Activated naive CD8-positive, alpha-beta T cell treated with anti-CD3 and anti-CD28 coated beads for 36 hours (primary cell): ENCODE results near the gene ARPIN. TPM values are rescaled to one million over a fixed set of nuclear protein-coding genes. Genes with fewer than 3 reads are reported as not detected.
"Not testable (repeated sequence)": the region's sequence is repeated elsewhere in the genome, so short reads cannot be mapped to it uniquely, and the experiment has no call there.

Experiments
- DNase-seq: peaks from one replicate; pipeline ENCODE4 v3.0.0; 2021
- H3K27ac Mint-ChIP-seq: one replicate; pipeline ENCODE4 v1.8.0; 2022; ENCODE audit warnings: mild to moderate bottlenecking, moderate library complexity, mixed read lengths
- H3K27me3 Mint-ChIP-seq: one replicate; pipeline ENCODE4 v1.8.0; 2022; ENCODE audit warnings: mild to moderate bottlenecking, mixed read lengths
- H3K36me3 Mint-ChIP-seq: one replicate; pipeline ENCODE4 v1.8.0; 2021; ENCODE audit warnings: mild to moderate bottlenecking, mixed read lengths
- H3K4me1 Mint-ChIP-seq: one replicate; pipeline ENCODE4 v1.8.0; 2021; ENCODE audit warnings: mixed read lengths
- H3K4me3 Mint-ChIP-seq: one replicate; pipeline ENCODE4 v1.8.0; 2022; ENCODE audit warnings: mild to moderate bottlenecking, moderate library complexity, mixed read lengths
- H3K9me3 Mint-ChIP-seq: one replicate; pipeline ENCODE4 v1.8.0; 2022; ENCODE audit warnings: mixed read lengths
- total RNA-seq, 2 experiments: library from RNA; stranded (reverse); gene quantifications; one replicate each; pipeline ENCODE4 v1.2.3, GENCODE V29; 2021

ARPIN gene
- total RNA-seq, 2 experiments from 2014 or later, result not detected

DNA sequence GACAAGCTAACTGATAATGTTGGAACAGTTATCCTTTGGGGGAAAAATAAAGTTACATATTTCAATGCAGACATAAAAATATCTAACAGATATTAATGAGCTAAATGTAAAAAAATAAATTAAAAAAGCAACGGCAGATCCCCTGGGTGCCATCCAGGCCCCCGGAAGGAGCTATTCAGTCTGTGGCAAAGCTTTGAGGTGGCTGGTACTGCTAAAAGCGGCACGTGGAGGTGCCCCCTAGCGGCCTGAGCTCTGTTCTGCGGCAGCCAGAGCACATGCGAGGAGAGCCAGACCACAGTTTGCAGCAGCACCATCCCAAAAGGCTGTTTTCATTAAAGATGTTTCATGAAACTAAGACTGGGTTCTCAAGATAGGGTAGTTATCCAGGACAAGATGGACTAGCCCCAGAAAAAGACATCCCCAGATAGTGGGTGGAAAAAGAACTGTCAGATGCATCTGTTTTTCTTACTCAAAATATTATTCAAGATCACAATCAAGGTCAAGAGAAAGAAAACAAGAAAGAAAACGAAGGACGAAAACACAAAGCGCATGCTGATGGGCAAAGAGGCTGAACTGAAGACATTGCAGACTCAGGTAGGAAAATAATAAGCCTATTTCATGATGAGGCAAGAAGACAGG, 37.7 kb downstream of the ARPIN start:
- Mint-ChIP-seq H3K36me3 (peaks cover 11% of the 10 kb centered on the region), H3K27ac (peak overlapping the region; percentile 0)

DNA sequence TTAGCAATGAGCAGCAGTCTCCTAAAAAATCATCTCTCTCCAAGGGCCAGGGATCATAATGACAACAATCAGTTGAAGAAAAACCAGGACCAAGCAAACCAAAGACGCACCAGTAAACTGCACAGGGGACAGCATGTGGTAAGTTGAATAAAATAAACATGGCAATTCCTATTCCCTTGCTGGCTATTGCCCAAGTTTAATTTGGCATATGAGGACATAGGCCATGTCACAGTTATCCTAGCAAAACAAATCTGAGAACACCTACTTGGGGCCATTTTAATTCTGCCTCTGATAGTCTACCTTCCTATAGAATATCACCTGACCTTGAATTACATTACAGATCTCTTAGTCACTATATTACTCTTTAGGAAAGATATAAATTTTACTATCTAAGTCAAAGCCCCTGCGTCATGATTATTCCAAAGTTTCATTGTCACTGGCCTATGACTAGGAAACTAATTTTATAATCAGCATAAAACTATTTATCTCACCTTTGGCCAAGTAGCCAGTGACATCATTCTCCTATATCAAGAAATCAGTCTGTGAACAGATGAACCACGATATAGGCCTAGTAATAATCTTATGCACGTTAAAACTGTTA, 42.0 kb downstream of the ARPIN start:
- Mint-ChIP-seq H3K4me3 (no peak overlapping the region), H3K36me3 (peaks cover 10% of the 10 kb centered on the region), H3K9me3 (no peaks in the 10 kb centered on the region), H3K27ac (no peak overlapping the region), H3K4me1 (peaks cover 6% of the 10 kb centered on the region), H3K27me3 (no peaks in the 10 kb centered on the region)
- DNase-seq, result no peak

More for the DNA sequence above, 37.7 kb downstream of the ARPIN start:
- H3K9me3 Mint-ChIP-seq, result no peaks in the 10 kb centered on the region
- no peak overlapping the region for H3K4me3 Mint-ChIP-seq
- peak; percentile 81 for DNase-seq
- H3K4me1 Mint-ChIP-seq, result peaks cover 6% of the 10 kb centered on the region
- no peaks in the 10 kb centered on the region for H3K27me3 Mint-ChIP-seq

DNA sequence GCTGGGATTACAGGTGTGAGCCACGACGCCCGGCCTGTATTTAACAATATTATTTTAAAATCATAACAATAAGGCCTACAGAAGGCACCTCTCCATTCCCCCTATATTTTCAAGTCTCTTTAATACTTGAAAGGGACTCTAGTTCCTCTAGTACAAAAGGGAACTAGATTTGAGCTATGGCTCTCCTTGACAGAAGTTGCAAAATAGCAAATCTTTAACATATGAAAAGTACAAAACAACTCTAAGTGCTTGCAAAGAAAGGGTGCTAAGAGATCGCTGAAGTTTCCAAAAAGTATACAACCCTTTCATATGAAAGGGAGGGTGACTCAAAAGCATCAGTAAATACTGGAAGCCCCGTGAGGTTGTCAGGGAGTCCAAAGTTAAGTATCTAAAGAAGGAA, 42.7 kb downstream of the ARPIN start:
- DNase-seq, result no peak
- peaks cover 7% of the 10 kb centered on the region for H3K36me3 Mint-ChIP-seq
- no peaks in the 10 kb centered on the region for H3K27me3 Mint-ChIP-seq
- H3K27ac Mint-ChIP-seq, result no peak overlapping the region
- H3K4me3 Mint-ChIP-seq, result no peak overlapping the region
- peaks cover under 1% of the 10 kb centered on the region for H3K4me1 Mint-ChIP-seq
- H3K9me3 Mint-ChIP-seq, result no peaks in the 10 kb centered on the region

DNA sequence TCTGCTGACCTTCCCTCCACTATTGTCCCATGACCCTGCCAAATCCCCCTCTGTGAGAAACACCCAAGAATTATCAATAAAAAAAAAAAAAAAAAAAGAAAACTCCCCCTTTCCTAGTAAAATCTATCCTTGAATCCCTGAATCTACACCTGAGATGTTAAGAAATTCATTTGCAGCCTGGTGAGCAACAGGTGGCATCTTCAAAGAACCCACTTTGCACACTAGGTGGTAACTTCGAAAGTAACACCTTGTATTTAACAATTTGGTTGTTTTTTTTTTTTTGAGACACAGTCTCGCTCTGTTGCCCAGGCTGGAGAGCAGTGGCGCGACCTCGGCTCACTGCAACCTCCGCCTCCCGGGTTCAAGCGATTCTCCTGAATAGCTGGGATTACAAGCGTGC, 43.3 kb downstream of the ARPIN start:
- not testable (repeated sequence) for DNase-seq

DNA sequence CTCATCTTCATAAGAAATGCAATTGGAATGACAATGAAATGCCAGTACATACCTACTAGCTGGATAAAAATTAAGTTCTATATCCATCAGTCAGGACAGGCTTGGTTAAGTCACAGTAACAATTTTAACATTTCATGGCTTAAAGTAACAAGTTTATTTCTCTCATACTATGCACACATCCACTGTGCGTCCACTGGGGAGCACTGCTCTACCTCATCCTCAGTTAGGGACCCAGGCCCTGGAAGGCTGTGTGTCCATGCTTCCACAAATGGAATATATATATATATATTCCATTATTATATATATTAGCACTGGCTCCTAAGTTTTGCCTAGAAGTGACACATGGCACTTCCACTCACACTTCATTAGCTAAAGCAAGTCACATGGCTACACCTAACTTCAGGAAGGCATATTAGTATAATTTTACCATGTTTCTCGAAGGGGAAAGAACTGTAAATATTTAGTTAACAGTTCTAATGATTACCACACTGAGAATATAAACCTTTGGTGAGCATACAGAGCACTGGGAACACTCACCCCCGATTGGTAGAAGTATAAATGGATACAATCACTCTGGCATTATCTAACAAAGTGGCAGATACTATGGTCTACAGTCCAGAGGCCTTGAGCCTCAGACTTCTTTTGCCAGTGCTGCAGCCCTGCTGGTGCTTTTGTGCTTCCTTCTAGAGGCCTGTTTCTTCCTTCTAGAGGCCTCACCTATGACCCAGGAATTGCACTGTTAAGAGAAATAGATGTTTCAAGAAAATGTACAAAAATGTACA, 47.6 kb downstream of the ARPIN start:
- Mint-ChIP-seq H3K27ac (no peak overlapping the region), H3K9me3 (no peaks in the 10 kb centered on the region), H3K4me3 (no peak overlapping the region), H3K27me3 (no peaks in the 10 kb centered on the region), H3K36me3 (peaks cover 7% of the 10 kb centered on the region), H3K4me1 (peaks cover 7% of the 10 kb centered on the region)
- DNase-seq, result no peak

More for the DNA sequence above, 43.3 kb downstream of the ARPIN start:
- H3K27ac Mint-ChIP-seq, H3K36me3 Mint-ChIP-seq, H3K4me1 Mint-ChIP-seq, H3K9me3 Mint-ChIP-seq, H3K4me3 Mint-ChIP-seq, H3K27me3 Mint-ChIP-seq: not testable (repeated sequence)

DNA sequence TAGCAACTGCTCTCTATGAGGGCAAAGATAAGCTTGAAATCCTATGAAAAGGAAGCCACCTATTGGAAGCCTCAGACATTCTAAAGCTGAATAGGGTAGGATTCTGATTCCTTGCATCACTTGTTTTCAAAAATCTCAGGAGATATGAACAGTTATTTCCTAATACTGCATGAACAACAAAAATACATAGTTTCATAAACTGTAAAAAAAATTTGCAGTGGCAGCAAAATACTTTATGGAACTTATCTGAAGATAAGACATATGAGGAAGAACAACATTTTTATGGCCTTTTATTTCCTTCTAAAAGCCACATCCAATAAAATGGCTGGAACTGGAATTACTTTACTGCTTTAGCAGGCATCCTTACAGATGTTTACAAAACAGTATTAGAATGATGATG, 48.8 kb downstream of the ARPIN start:
- no peak overlapping the region for H3K27ac Mint-ChIP-seq
- H3K36me3 Mint-ChIP-seq, result peaks cover 10% of the 10 kb centered on the region

DNA sequence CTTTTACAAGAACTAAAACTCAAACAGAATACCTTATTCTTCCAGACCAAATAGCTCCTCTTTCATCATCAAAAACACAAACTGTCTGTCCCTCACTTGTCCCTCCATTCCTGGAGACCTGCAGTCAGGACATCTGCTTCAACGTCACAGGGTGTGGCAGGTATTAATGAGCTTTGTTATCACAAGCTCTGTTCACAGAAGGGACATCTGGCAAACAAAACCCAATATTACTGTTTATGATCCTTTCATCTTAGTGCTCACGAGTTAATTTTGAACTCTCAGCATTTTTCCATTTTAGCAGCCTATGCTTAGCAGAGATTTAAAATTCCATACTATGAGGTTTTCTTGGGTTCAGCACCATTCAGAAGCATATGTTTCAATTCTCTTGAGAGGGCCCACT, 51.9 kb downstream of the ARPIN start:
- Mint-ChIP-seq H3K27me3 (no peaks in the 10 kb centered on the region), H3K27ac (no peak overlapping the region), H3K9me3 (no peaks in the 10 kb centered on the region), H3K4me3 (no peak overlapping the region), H3K4me1 (peaks cover 8% of the 10 kb centered on the region), H3K36me3 (peaks cover 13% of the 10 kb centered on the region)
- no peak for DNase-seq

More for the DNA sequence above, 48.8 kb downstream of the ARPIN start:
- Mint-ChIP-seq H3K9me3 (no peaks in the 10 kb centered on the region), H3K4me1 (peaks cover 8% of the 10 kb centered on the region), H3K27me3 (no peaks in the 10 kb centered on the region), H3K4me3 (no peak overlapping the region)
- no peak for DNase-seq

DNA sequence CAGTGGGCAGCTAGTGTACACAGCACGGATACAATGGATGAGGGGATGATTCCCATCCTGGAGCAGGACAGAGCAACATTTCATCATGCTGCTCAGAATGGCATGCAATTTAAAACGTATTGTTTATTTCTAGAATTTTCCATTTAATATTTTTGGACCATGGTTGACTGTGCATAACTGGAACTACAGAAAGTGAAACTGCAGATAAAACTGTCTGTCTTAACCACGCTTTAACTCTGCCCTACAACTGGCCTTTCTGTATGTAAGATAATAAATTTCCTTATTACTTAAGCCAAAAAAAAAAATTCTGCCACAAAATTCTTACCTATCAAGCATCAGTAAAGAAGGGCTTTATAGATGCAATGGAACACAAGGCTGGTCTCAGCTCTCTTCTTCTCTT, 52.3 kb downstream of the ARPIN start:
- Mint-ChIP-seq H3K36me3 (peaks cover 11% of the 10 kb centered on the region), H3K27me3 (no peaks in the 10 kb centered on the region), H3K27ac (no peak overlapping the region), H3K4me3 (no peak overlapping the region), H3K9me3 (no peaks in the 10 kb centered on the region), H3K4me1 (peaks cover 8% of the 10 kb centered on the region)
- DNase-seq, result no peak

DNA sequence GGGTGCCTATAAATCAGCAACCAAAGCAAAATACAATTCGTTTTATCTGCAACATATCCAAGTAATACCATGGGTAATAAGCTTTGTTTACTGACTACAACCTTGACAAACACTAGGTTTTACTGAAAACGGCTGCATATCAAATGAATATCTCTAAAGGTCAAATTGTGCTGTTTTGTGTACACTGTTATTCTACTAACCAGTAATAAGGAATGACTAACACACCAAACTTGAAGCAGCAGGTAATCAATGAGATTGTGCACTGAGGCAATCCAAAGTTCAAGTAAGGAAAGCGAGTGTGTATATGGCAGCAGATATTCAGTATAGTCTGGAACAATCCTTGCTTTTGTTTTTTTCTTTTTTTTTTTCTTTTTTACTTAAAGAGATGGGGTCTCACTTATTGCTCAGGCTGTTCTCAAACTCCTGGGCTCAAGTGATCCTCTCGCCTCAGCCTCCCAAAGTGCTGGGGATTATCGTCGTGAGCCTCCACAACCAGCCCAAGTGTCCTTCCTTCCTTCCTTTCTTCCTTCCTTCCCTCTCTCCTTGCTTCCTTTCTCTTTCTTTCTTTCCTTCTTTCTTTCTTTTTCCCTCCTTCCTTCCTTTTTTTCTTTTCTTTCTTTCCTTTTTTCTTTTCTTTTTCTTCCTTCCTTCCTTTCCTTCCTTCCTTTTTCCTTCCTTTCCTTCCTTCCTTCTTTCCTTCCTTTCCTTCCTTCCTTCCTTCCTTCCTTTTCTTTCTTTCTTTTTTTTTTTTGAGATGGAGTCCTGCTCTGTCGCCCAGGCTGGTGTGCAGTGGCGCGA, 53.9 kb downstream of the ARPIN start:
- Mint-ChIP-seq H3K4me1 (peaks cover 8% of the 10 kb centered on the region), H3K36me3 (peaks cover 11% of the 10 kb centered on the region), H3K27me3 (no peaks in the 10 kb centered on the region), H3K9me3 (no peaks in the 10 kb centered on the region), H3K27ac (no peak overlapping the region), H3K4me3 (no peak overlapping the region)
- no peak for DNase-seq

DNA sequence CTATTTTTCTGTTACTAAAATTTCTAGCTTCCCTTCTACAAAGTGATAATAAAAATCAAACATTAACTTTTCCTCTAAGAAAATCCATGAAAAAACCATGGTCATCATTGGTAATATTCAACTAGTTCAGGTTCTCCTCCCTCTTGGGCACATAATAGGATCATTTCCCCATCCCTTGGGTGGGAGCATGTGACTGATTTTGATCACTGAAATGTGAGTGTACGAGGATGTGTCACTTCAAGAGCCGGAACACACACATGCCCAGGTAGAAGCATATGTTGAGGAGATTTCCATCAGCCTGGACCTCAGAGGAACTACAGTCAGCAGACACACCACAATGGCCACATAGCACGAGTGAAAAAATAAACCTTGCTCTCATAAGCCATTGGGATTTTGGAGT, 55.1 kb downstream of the ARPIN start:
- H3K4me1 Mint-ChIP-seq, result peaks cover 8% of the 10 kb centered on the region
- H3K9me3 Mint-ChIP-seq, result no peaks in the 10 kb centered on the region
- H3K36me3 Mint-ChIP-seq, result peaks cover 11% of the 10 kb centered on the region
- H3K4me3 Mint-ChIP-seq, result no peak overlapping the region
- H3K27me3 Mint-ChIP-seq, result no peaks in the 10 kb centered on the region
- no peak overlapping the region for H3K27ac Mint-ChIP-seq
- no peak for DNase-seq

DNA sequence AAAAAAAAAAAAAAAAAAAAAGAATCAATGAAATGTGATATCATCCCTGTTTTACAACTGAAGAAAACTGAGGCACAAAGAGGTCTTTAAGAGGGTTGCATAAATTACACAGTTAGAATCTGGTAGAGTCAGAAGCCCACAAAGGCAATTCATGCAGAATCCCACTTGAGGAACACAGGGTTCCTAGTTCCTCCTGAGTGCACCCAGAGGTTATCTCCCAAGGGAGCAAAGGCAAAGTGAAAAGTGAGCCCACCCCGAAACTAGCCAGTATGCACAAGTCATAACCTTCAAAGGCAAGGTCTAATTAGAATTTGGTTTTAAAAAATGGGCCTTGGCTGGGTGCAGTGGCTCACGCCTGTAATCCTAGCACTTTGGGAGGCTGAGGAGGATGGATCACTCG, 56.8 kb downstream of the ARPIN start:
- no peak for DNase-seq
- H3K9me3 Mint-ChIP-seq, result no peaks in the 10 kb centered on the region
- H3K27me3 Mint-ChIP-seq, result no peaks in the 10 kb centered on the region
- H3K36me3 Mint-ChIP-seq, result peaks cover 10% of the 10 kb centered on the region
- peaks cover 11% of the 10 kb centered on the region for H3K4me1 Mint-ChIP-seq
- H3K27ac Mint-ChIP-seq, result no peak overlapping the region
- no peak overlapping the region for H3K4me3 Mint-ChIP-seq

DNA sequence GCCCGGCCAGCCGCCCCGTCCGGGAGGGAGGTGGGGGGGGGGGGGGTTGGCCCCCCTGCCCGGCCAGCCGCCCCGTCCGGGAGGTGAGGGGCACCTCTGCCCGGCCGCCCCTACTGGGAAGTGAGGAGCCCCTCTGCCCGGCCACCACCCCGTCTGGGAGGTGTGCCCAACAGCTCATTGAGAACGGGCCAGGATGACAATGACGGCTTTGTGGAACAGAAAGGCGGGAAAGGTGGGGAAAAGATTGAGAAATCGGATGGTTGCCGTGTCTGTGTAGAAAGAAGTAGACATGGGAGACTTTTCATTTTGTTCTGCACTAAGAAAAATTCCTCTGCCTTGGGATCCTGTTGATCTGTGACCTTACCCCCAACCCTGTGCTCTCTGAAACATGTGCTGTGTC, 57.9 kb downstream of the ARPIN start:
- H3K27me3 Mint-ChIP-seq, H3K9me3 Mint-ChIP-seq, DNase-seq, H3K4me1 Mint-ChIP-seq, H3K27ac Mint-ChIP-seq, H3K4me3 Mint-ChIP-seq: not testable (repeated sequence)
- peaks cover 11% of the 10 kb centered on the region for H3K36me3 Mint-ChIP-seq

DNA sequence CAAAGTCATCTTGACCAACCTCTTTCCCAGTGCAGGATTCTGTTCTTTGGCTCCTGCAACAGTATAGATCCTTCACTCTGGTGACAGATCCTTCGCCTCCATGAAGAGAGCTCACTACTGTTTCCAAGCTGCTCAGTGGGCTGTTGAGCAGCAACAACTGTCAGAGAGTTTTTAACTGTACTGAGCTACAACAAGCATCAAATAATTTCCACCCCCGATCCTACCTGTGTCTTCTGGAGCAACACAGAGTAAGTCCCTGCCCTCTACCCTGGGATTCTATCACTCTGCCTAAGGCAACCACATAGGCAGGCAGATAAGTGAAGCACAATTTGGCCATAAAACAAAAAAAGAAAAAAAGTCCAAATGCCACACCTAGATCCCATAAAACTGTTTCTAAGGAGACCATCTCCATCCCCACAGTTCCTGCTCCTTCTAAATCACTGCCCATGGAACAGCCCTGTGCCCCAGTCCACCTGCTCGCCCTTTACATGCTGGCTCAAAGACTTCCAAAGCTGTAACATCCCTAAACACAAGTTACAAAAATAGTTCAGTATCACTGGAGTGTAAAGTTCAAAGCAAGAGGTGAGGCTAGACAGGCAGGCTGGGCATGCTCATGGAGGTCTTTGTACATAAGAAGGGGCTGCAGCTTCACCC, 60.3 kb downstream of the ARPIN start:
- Mint-ChIP-seq H3K4me1 (peaks cover 5% of the 10 kb centered on the region), H3K27ac (no peak overlapping the region), H3K27me3 (no peaks in the 10 kb centered on the region), H3K36me3 (peaks cover 8% of the 10 kb centered on the region), H3K9me3 (no peaks in the 10 kb centered on the region), H3K4me3 (no peak overlapping the region)
- no peak for DNase-seq

DNA sequence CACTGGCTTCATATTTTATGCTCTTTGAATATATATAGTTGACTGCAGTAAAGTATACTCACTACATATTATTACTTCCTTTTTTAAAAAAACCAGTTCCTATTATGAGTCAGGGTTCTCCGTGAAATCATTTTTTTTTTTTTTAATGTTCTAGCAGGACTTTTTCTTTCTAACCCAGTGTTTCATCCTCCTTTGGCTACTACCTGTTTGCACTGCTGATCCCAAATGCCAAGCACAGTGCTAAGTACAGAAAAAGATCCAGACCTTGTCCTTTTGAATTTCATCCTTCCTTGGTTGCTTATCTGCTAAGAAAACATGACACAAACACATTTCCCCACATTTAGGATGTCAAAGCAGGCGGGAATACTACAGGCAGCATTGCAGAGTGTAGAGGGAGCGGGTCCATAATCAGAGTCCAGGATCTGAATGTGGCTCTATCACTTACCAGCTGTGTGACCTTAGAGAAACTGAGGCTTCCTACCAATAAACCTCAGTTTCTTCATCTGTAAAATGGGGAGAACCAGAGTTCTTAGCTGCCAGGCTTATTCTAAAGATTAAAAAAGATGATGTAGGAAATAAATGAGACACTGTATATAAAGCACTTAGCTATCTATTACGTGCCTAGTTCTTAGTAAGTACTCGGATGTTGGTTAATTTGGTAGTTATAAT, 60.9 kb downstream of the ARPIN start:
- H3K27me3 Mint-ChIP-seq, result no peaks in the 10 kb centered on the region
- H3K4me3 Mint-ChIP-seq, result no peak overlapping the region
- no peak overlapping the region for H3K27ac Mint-ChIP-seq
- no peaks in the 10 kb centered on the region for H3K9me3 Mint-ChIP-seq
- no peak for DNase-seq
- peaks cover 5% of the 10 kb centered on the region for H3K4me1 Mint-ChIP-seq
- H3K36me3 Mint-ChIP-seq, result peaks cover 6% of the 10 kb centered on the region
